ENCODE measurements around the gene SEMA3D.

DNA sequence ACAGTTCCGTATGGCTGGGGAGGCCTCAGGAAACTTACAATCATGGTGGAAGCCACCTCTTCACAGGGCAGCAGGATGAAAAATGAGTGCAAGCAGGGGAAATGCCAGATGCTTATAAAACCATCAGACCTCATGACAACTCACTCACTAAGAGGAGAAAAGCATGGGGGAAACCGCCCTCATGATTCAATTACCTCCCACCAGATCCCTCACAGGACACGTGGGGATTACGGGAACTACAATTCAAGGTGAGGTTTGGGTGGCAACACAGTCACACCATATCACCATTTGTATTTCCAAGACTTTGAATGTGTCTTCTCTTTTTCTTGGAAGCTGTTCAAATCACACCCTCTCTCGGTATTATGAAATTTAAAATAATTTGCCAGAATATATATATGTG is 80.1 kb downstream of the SEMA3D start:
- TF ChIP-seq HNRNPL (IDR thresholded peaks at IDR 0.05; ENCODE audit: low read depth, low read length) = no peak
- no peak for TF ChIP-seq GABPB1 (CRISPR knock-in tag; IDR thresholded peaks at IDR 0.05)
- no peak for TF ChIP-seq ZNF530 (CRISPR knock-in tag; IDR thresholded peaks at IDR 0.05; ENCODE audit: low read depth)
